Measurements from ENCODE around the gene SPAG17.

- TF ChIP-seq POLR2A (IDR thresholded peaks at IDR 0.05; ENCODE audit: low read depth, low read length): no peak
- no peak for TF ChIP-seq CTCF (conservative IDR thresholded peaks at IDR 0.05; ENCODE audit: low read depth, low read length)
- no peak for TF ChIP-seq MXI1 (IDR thresholded peaks at IDR 0.05; ENCODE audit: borderline replicate concordance, low read depth, low read length)
- no peak for TF ChIP-seq FOS (IDR thresholded peaks at IDR 0.05; ENCODE audit: low read depth, low read length)
- no peak for TF ChIP-seq RAD21 (IDR thresholded peaks at IDR 0.05; ENCODE audit: low read length)
- no peak for TF ChIP-seq ELK1 (IDR thresholded peaks at IDR 0.05; ENCODE audit: borderline replicate concordance, low read depth, low read length)
- TF ChIP-seq RFX5 (IDR thresholded peaks at IDR 0.05; ENCODE audit: low read depth, low read length): no peak
- TF ChIP-seq CHD1 (IDR thresholded peaks at IDR 0.05; ENCODE audit: low read depth, low read length): no peak
- TF ChIP-seq NFE2L2 (IDR thresholded peaks at IDR 0.05; ENCODE audit: low read depth, low read length): no peak
- TF ChIP-seq RCOR1 (IDR thresholded peaks at IDR 0.05; ENCODE audit: insufficient replicate concordance, low read length): no peak
- TF ChIP-seq MAFK (IDR thresholded peaks at IDR 0.05; ENCODE audit: low read depth, low read length): no peak
- no peak for TF ChIP-seq MAZ (IDR thresholded peaks at IDR 0.05; ENCODE audit: borderline replicate concordance, low read depth, low read length)
- no peak for TF ChIP-seq CEBPB (IDR thresholded peaks at IDR 0.05; ENCODE audit: low read depth, low read length)
- TF ChIP-seq USF2 (IDR thresholded peaks at IDR 0.05; ENCODE audit: low read depth, low read length): no peak
These were observed 41.9 kb downstream of the SPAG17 start for GRCh38 chr1:118143121-118143520.

Measured in IMR-90 (cell line).